Liver (tissue), 3 donors: ENCODE measurements around the gene CAGE1.

Source experiments
- ATF3 ChIP-seq: IDR thresholded peaks from 2 replicates; pipeline ENCODE4 v1.6.1; 2016; ENCODE audit warnings: antibody characterized with exemption
- CTCF ChIP-seq: fragments of 150-350 bp; IDR thresholded peaks from 2 replicates; pipeline ENCODE4 v1.5.1; 2017; ENCODE audit warnings: improper control_type of control experiment, low read depth, low read length; ENCODE audit not compliant: missing input control
- FOXA1 ChIP-seq: IDR thresholded peaks from 2 replicates; pipeline ENCODE4 v1.6.1; 2016; ENCODE audit warnings: antibody characterized with exemption
- HNF4G ChIP-seq: IDR thresholded peaks from 2 replicates; pipeline ENCODE4 v1.6.1; 2016; ENCODE audit warnings: antibody characterized with exemption
- MAX ChIP-seq: IDR thresholded peaks from 2 replicates; pipeline ENCODE4 v1.6.1; 2016; ENCODE audit warnings: antibody characterized with exemption
- RAD21 ChIP-seq, 2 donors: IDR thresholded peaks; 2 replicates each; pipeline ENCODE4 v1.6.1; 2016; ENCODE audit warnings: antibody characterized with exemption in 2 of 2, mild to moderate bottlenecking in 2 of 2
- RXRA ChIP-seq, 2 donors: IDR thresholded peaks; 2 replicates each; pipeline ENCODE4 v1.6.1; 2017 to 2018; ENCODE audit warnings: antibody characterized with exemption in 2 of 2, mild to moderate bottlenecking in 1 of 2
- TAF1 ChIP-seq: conservative IDR thresholded peaks from 2 replicates; pipeline ENCODE4 v1.6.1; 2016; ENCODE audit warnings: antibody characterized with exemption, mild to moderate bottlenecking
- YY1 ChIP-seq: IDR thresholded peaks from 2 replicates; pipeline ENCODE4 v1.6.1; 2016; ENCODE audit warnings: antibody characterized with exemption, mild to moderate bottlenecking
- donor health status: healthy.
- donor health status: healthy.

- TF ChIP-seq CTCF = no peak
- no peak for TF ChIP-seq MAX
- TF ChIP-seq RAD21 (IDR thresholded peaks at IDR 0.05) = no peak
- no peak for TF ChIP-seq TAF1
- TF ChIP-seq YY1 = no peak
- TF ChIP-seq ATF3 = no peak
- TF ChIP-seq FOXA1 = no peak
- no peak for TF ChIP-seq RXRA (IDR thresholded peaks at IDR 0.05)
- TF ChIP-seq HNF4G = no peak
Measured at GRCh38 chr6:7413151-7413823, 23.7 kb upstream of the CAGE1 start.
